ENCODE data around the gene WDR26.

DNA sequence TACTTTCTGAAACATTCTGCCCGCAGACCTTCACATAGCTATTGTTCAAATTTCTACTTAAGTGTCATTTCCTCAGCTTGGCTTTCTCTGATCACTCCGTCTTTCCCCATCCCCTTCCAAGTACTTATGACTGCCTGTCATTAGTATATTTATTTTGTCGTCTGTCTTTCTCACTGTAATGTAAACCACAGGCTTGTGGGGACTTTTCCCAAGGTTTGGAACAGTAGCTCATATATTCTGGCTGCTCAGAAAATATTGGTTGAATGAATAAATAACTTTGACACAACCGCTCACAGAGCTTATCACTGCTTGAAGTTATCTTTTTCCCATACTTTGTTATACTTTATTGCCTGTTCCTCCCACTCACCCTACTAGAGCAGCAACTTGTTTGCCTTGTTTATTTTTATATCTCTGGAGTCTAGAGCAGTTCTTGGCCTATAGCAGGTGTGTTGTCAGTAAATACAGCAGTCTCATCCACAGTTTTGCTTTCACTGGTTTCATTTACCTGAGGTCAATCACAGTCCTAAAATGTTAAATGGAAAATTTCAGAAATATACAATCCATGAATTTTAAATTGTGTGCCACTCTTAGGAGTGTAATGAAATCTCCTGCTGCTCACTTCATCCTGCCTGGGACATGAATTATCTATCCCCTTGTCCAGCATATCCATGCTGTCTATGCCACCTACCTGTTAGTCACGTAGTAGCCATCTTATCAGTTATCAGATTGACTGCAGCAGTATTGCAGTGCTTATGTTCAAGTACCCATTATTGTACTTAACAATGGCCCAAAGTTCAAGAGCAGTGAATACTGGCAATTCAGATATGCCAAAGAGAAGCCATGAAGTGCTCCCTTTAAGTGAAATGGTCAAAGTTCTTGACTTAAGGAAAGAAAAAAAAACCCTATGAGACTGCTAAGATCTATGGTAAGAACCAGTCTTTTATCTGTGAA, 80.3 kb downstream of the WDR26 start:
- TF ChIP-seq, protein P1, sequence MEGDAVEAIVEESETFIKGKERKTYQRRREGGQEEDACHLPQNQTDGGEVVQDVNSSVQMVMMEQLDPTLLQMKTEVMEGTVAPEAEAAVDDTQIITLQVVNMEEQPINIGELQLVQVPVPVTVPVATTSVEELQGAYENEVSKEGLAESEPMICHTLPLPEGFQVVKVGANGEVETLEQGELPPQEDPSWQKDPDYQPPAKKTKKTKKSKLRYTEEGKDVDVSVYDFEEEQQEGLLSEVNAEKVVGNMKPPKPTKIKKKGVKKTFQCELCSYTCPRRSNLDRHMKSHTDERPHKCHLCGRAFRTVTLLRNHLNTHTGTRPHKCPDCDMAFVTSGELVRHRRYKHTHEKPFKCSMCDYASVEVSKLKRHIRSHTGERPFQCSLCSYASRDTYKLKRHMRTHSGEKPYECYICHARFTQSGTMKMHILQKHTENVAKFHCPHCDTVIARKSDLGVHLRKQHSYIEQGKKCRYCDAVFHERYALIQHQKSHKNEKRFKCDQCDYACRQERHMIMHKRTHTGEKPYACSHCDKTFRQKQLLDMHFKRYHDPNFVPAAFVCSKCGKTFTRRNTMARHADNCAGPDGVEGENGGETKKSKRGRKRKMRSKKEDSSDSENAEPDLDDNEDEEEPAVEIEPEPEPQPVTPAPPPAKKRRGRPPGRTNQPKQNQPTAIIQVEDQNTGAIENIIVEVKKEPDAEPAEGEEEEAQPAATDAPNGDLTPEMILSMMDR (IDR thresholded peaks at IDR 0.05): no peak
- TF ChIP-seq ZFX (IDR thresholded peaks at IDR 0.05; ENCODE audit: borderline replicate concordance): no peak

Measured in 22Rv1 (cell line).